CD4-positive, alpha-beta T cell treated with Interleukin-17A for 4 hours (primary cell): ENCODE data around the gene SFMBT1.
"Not testable (repeated sequence)": the region's sequence is repeated elsewhere in the genome, so short reads cannot be mapped to it uniquely, and the experiment has no call there.

Experiments used
- DNase-seq: peaks from one replicate; pipeline ENCODE4 v3.0.0-alpha.2; 2020; ENCODE audit warnings: mixed read lengths

The SFMBT1 gene

DNA sequence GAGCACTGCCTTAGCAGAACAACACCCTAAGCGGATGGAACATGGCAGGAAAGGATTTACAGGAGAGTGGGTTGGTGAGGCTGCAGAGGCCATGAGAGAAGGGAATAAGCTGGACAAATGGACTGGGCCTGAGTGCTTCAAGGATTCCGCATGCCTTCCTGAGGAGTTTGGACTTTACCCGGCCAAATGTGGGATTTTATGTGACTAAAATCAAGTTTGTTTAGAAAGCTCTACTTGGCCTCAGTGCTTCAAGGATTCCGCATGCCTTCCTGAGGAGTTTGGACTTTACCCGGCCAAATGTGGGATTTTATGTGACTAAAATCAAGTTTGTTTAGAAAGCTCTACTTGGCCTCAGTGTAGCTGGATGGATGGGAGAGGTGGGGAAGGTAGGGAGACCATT lies 10.9 kb downstream of the SFMBT1 start:
- DNase-seq: not testable (repeated sequence)

- not testable (repeated sequence) for DNase-seq
Observed at GRCh38 chr3:53034411-53034810, 11.5 kb downstream of the SFMBT1 start.

DNA sequence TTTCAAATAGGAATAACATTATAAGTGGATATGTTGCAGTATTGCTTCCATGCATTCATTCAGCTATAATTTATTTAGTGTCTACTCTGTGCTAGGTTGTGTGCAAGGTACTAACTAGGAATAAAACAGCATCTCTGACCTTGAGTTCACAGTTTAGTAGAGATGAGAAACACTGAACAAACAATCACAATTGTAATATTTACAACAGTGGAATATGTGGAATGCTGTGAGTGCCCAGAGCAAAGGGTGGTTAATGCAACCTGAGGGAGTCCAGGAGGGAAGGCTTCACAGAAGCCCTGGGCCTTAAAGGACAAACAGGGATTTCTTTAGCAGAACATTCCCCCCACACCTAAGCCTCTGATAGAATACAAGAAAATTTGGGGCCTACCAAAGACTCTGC lies 13.3 kb downstream of the SFMBT1 start:
- DNase-seq: no peak

GRCh38 chr3:53030619-53031449 lies 15.0 kb downstream of the SFMBT1 start:
- DNase-seq: peak; percentile 74

- DNase-seq: no peak
Observed at GRCh38 chr3:53028641-53029040, 17.2 kb downstream of the SFMBT1 start.

GRCh38 chr3:53027254-53027844 lies 18.5 kb downstream of the SFMBT1 start:
- no peak for DNase-seq

GRCh38 chr3:53026382-53027162 lies 19.3 kb downstream of the SFMBT1 start:
- DNase-seq: no peak

DNA sequence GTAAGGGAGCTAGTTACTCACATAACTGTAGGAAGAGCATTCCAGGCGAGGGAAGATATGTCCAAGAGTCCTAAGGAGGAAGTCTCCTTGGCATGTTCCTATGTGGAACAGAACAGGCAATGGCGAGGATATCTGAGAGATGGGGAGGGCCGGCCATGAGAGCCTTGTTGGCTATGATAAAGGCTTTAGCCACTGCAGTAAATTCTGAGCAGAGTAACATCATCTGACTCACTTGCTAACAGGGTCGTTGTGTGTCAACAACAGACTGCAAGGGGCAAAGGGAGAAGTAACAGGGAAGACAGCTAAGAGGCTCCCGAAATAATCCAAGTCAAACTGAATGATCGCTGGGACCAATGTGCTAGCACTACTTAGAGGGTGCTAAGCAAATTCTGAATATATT lies 21.6 kb downstream of the SFMBT1 start:
- DNase-seq: no peak

GRCh38 chr3:53023072-53023823 lies 22.6 kb downstream of the SFMBT1 start:
- DNase-seq: no peak

DNA sequence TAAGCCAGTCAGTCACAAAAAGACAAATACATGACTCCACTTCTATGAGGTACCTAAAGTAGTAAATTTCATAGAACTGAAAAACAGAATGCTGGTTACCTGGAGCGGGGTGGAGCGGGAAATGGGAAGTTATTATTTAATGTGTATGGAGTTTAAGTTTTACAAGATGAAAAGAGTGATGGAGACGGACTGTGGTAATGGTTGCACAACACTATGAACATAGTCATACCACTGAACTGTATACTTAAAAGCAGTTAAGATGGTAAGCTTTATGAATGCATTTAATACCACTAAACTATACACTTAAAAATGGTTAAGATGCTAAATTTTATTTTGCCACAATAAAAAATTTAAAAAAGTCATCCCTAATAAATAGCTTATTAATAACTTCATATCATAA lies 23.2 kb downstream of the SFMBT1 start:
- DNase-seq: no peak

DNA sequence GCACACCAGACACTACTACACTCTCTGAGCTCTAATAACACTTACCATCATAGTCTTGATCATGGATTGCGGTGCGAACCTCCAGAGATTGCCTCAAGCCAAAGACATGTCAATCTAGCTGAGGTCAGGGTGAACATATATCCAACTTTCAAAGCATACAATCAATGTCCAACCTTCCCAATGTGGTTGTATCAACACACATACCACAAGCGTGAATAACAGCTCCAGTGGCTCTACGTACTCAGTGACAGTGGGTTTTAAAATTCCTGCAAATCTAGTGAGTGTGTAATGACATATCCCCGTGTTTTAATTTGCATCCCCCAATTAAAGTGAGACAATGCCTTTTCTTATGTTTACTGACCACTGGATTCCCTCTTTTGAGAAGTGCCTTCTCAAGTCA lies 29.6 kb downstream of the SFMBT1 start:
- DNase-seq: no peak

DNA sequence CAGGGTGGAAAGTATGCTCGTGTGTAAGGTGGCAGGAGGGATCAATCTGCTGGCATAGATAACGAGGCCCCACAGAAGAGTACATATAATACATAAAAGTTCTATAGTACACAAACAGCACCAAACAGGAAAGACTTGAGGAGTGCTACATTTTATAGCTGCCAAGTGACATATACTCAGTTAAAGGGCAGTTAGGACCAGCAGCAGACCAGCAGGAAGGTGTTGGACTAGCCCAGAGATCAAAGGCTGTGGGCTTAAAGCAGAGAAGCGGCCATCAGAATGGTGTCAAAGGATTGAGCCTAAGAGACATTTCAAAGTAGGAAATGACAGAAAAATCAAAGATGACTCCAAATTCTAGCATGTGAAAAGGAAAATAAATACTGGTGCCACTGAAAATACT lies 34.5 kb downstream of the SFMBT1 start:
- DNase-seq: no peak

DNA sequence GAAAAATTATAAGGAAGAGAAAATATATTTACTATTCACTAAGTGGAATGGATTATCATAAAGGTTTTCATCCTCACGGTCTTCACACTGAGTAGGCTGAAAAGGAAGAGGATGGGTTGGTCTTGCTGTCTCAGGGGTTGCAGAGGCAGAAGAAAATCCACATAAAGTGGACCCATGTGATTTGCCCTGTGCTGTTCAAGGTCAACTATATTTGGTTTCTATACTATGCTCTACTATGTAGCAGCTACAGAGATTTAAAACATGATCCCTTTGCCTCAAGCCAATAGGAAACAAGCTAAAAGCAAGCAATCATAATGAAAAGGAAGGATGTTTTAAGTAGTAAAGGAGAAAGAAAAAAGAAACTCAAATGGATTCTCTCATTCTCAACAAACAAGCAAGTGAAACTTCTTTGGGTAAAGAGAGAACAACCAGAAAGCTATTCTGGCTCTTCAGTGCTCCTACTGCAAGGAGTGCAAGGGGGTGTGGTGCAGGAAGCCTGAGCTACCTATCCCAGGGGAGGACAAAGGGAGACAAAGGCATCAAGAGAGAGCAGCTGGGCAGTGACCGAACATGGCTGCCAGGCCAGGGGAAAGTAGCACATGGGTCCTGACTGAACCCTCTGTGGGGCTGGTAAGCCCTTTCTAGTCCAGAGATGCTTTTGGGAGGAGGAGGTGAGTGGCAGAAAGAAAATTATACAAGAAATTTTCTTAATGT lies 35.9 kb downstream of the SFMBT1 start:
- no peak for DNase-seq

DNA sequence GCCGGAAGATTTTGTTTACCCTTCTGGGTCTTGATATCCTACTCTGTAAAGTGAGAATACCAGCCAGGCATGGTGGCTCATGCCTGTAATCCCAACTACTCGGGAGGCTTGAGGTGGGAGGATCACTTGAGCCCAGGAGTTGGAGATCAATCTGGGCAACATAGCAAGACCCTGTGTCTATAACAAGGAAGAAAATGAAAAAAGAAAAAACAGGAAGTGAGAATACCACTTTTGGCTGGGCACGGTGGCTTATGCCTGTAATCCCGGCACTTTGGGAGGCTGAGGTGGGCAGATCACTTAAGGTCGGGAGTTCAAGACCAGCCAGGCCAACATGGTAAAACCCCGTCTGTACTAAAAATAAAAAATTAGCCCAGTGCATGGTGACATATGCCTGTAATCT lies 36.9 kb downstream of the SFMBT1 start:
- DNase-seq: no peak

DNA sequence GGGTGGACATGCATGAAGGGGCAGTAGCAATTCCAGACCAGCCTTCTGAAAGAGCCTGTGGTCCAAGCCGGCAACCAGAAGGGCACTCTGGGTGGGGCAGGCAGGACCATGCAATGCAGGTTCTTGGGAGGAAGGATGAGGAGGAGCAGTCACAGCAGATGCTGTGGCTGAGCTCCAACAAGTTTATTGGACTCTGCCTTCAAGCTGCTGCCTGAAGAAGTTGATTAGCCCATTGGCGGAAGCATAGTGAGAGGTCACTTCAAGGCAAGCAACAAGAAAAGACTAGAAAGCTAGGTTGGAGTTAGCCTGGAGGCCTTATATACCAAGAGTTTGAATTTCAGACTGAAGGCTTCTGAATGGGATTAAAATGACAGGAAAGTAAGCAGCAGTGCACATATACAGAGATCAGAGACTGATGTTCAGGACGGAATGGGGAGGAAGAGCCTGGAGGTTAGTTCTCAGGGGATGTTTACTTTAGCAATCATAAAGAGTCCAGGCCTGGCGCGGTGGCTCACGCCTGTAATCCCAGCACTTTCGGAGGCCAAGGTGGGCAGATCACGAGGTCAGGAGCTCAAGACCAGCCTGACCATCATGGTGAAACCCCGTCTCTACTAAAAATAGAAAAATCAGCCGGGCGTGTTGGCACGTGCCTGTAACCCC lies 39.9 kb downstream of the SFMBT1 start:
- DNase-seq: no peak

DNA sequence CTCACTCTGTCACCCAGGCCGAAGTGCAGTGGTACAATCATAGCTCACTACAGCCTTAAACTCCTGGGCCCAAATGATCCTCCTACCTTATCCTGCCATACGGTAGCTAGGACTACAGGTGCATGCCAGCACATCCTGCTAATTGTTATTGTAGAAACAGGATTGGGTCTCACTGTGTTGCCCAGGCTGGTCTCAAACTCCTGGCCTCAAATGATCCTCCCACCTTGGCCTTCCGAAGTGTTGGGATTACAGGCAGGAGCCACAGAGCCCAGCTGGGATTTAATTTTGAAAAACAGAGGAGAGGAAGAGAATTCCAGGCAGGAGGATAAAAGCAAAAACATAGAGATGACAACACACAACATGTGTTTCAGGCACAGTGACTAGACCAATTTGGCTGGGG lies 40.5 kb downstream of the SFMBT1 start:
- no peak for DNase-seq

GRCh38 chr3:53003320-53003719 lies 42.6 kb downstream of the SFMBT1 start:
- DNase-seq: no peak

DNA sequence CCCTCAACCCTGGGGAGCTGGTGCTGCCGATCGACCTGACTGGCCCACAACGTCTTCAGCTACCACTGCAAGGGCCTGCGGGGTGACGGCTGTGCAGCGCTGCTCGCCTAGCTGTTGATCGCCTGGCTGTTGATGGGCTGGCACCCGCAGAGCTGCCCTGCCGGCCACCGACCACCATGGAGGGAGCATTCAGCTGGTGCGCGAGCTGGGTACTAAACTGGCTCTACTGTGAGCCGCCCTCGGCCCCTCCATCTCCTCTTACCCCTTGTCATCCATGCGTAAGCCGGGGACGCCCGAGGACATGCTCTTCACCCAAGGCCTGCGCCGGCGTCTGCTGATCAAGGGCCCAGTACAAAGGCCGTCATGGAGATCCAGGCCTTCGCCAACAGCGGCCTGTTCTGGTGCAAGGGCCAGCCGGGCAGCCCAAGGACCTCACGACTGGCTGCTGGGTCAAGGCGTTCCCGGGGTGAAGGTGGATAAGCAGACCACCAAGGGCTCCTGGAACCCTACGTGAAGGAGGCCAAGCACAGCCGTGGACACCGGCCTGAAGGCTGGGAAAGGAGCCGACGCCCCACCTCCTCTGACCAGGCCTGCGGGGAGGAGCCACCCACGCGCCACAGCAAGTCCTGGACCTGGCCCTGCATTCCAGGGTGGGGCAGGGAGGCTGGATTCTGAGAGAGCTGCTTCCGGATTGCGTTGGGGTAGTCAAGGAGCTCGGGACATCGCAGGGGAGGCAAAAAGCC lies 46.9 kb downstream of the SFMBT1 start:
- DNase-seq: no peak

DNA sequence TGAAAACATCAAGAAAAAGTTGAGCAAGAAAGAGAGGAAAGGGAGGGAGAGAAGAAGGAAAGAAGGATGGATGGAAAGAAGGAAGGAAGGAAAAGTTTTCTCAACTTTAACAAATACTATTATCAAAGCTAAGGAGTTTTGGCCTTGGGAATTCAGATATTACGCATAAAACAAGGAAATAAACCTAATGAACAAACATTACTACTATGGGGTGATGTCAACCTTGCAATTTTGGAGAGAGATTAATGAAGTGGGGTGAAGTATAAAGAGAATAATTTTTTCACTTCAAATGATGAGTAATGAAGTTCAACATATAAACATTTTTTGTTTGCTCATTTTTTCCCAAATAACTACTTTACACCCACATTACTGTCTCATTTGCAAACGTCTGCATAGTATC lies 55.2 kb downstream of the SFMBT1 start:
- no peak for DNase-seq

DNA sequence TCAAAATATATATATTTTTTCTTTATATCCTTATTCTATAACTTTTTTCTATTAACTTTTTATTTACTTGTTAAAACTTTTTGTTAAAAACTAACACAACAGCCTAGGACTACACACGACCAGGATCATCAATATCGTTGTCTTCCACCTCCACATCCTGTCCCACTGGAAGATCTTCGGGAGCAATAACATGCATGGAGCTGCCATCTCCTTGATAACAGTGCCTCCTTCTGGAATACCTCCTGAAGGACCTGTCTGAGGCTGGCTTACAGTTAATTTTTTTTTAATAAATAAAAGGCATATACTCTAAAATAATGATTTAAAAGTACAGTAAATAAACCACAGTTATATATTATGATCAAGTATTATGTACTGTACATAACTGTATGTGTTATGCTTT lies 58.9 kb downstream of the SFMBT1 start:
- no peak for DNase-seq

- DNase-seq: no peak
Observed at GRCh38 chr3:52986049-52986448, 59.8 kb downstream of the SFMBT1 start.
